Endothelial cell (in vitro differentiated cells): ENCODE measurements around the gene PRXL2B. TPM values are rescaled to one million over a fixed set of nuclear protein-coding genes. Genes with fewer than 3 reads are reported as not detected.

Experiments
- DNase-seq: peaks from one replicate; pipeline ENCODE4 v3.0.0; 2021; ENCODE audit warnings: low spot score
- H3K27ac Mint-ChIP-seq: one replicate; pipeline ENCODE4 v1.8.0; 2021; ENCODE audit warnings: mixed read lengths, inconsistent platforms; ENCODE audit not compliant: unreplicated experiment
- H3K27me3 Mint-ChIP-seq: one replicate; pipeline ENCODE4 v1.8.0; 2021; ENCODE audit warnings: mild to moderate bottlenecking, moderate library complexity, mixed read lengths, inconsistent platforms; ENCODE audit not compliant: unreplicated experiment
- H3K36me3 Mint-ChIP-seq: one replicate; pipeline ENCODE4 v1.8.0; 2021; ENCODE audit warnings: mild to moderate bottlenecking, low read depth, mixed read lengths, inconsistent platforms; ENCODE audit not compliant: unreplicated experiment
- H3K4me1 Mint-ChIP-seq: one replicate; pipeline ENCODE4 v1.8.0; 2021; ENCODE audit warnings: mild to moderate bottlenecking, mixed read lengths, inconsistent platforms; ENCODE audit not compliant: unreplicated experiment
- H3K4me3 Mint-ChIP-seq: one replicate; pipeline ENCODE4 v1.8.0; 2021; ENCODE audit warnings: mild to moderate bottlenecking, mixed read lengths, inconsistent platforms; ENCODE audit not compliant: unreplicated experiment
- H3K9me3 Mint-ChIP-seq: one replicate; pipeline ENCODE4 v1.8.0; 2021; ENCODE audit warnings: mixed read lengths, inconsistent platforms; ENCODE audit not compliant: unreplicated experiment
- CTCF ChIP-seq: fragments of 200-600 bp; sonication (generic); IDR thresholded peaks from one replicate; pipeline ENCODE4 v1.5.0; 2021; ENCODE audit warnings: antibody characterized with exemption; ENCODE audit not compliant: unreplicated experiment
- total RNA-seq: library from RNA; stranded (reverse); fragmentation: NEBNext Ultra II Directional; extraction: Animal tissue kit (Norgen Biotek cat#: 25700); gene quantifications from one replicate; pipeline ENCODE4 v1.2.1, GENCODE V29; 2021; ENCODE audit not compliant: unreplicated experiment

PRXL2B gene
- total RNA-seq, 1 donor from 2014 or later: 35.6 TPM

DNA sequence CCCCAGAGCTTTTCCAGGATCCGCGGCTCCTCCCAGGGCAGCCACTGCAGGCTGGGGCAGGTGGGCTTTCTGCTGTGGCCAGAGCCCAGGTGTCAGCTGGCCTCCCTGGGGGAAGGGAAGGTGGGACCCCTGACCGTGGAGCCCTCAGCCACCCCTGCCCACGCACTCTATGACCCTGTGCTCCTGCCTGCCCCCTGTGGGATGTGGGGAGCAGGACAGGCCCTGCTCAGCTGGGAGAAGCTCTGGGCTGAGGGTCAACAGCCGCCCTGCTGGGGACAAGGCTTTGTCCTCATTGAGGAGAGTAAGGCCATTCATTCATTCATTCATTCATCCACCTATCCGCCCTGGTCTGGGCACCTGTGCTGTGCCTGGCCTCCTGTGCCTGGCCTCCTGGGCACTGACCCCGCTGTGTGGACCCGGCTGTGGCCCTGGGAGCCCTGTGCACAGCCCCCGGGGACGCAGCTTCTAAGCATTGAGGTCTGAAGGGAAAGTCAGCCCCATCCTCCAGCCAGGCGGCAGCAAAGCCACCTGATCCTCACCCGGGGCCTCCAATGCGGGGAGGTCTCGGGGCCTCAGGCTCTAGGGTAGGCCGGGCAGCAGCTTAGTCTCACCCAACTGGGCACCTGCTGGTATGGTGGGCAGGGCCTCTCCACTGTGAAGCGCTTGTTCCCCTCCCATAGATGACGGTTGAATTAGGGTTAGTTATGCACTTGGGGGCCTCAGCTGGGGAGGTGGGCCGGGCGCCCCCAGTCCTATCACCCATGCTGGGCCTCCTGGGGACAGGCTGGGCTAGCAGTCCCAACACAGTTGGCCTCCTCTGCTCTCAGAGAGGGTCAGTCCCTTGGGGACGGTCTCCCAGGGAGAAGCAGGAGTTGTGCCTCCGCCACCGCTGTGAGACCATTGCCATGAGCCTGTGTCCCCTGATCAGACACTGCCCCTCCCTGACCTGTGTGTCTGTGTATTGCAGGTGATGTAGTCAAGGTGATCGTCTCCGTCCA lies 24.4 kb upstream of the PRXL2B start:
- no peak overlapping the region for H3K27ac Mint-ChIP-seq
- TF ChIP-seq CTCF: no peak
- no peak overlapping the region for H3K4me3 Mint-ChIP-seq
- H3K4me1 Mint-ChIP-seq: no peaks in the 10 kb centered on the region
- no peak for DNase-seq
- peaks cover 8% of the 10 kb centered on the region for H3K27me3 Mint-ChIP-seq
- no peaks in the 10 kb centered on the region for H3K36me3 Mint-ChIP-seq
- H3K9me3 Mint-ChIP-seq: no peaks in the 10 kb centered on the region

GRCh38 chr1:2563205-2563604 lies 23.4 kb upstream of the PRXL2B start:
- no peak for DNase-seq
- no peak for TF ChIP-seq CTCF
- Mint-ChIP-seq H3K4me3 (no peak overlapping the region), H3K36me3 (no peaks in the 10 kb centered on the region), H3K9me3 (no peaks in the 10 kb centered on the region), H3K27ac (no peak overlapping the region), H3K27me3 (peaks cover 8% of the 10 kb centered on the region), H3K4me1 (no peaks in the 10 kb centered on the region)

GRCh38 chr1:2564006-2564814 lies 22.4 kb upstream of the PRXL2B start:
- no peak for DNase-seq
- Mint-ChIP-seq H3K27ac (no peak overlapping the region), H3K27me3 (peaks cover 8% of the 10 kb centered on the region), H3K36me3 (no peaks in the 10 kb centered on the region), H3K4me3 (no peak overlapping the region), H3K9me3 (no peaks in the 10 kb centered on the region), H3K4me1 (no peaks in the 10 kb centered on the region)
- no peak for TF ChIP-seq CTCF

GRCh38 chr1:2564815-2565374 lies 21.7 kb upstream of the PRXL2B start:
- Mint-ChIP-seq H3K36me3 (no peaks in the 10 kb centered on the region), H3K4me3 (no peak overlapping the region), H3K4me1 (no peaks in the 10 kb centered on the region), H3K27me3 (peaks cover 8% of the 10 kb centered on the region), H3K9me3 (no peaks in the 10 kb centered on the region), H3K27ac (no peak overlapping the region)
- no peak for DNase-seq
- no peak for TF ChIP-seq CTCF
